HS-5 (cell line): ENCODE measurements around the gene SQSTM1.

Source experiments
- DNase-seq: peaks from one replicate; pipeline ENCODE4 v3.0.0-alpha.2; 2012; ENCODE audit warnings: low read depth

SQSTM1 gene

GRCh38 chr5:179795049-179795862 is 25.4 kb upstream of the SQSTM1 start:
- DNase-seq: no peak

GRCh38 chr5:179795863-179796833 is 24.6 kb upstream of the SQSTM1 start:
- DNase-seq: no peak

- DNase-seq: no peak
Observed at GRCh38 chr5:179796877-179797608, 23.7 kb upstream of the SQSTM1 start.

GRCh38 chr5:179797741-179798140 is 23.0 kb upstream of the SQSTM1 start:
- DNase-seq: no peak

GRCh38 chr5:179798144-179798770 is 22.4 kb upstream of the SQSTM1 start:
- DNase-seq: no peak

- no peak for DNase-seq
Observed at GRCh38 chr5:179798771-179799643, 21.7 kb upstream of the SQSTM1 start.

GRCh38 chr5:179799644-179799973 is 21.1 kb upstream of the SQSTM1 start:
- DNase-seq: no peak

- no peak for DNase-seq
Observed at GRCh38 chr5:179800071-179800695, 20.5 kb upstream of the SQSTM1 start.

GRCh38 chr5:179800696-179801201 is 20.0 kb upstream of the SQSTM1 start:
- no peak for DNase-seq

GRCh38 chr5:179801304-179802206 is 19.1 kb upstream of the SQSTM1 start:
- DNase-seq: no peak

GRCh38 chr5:179802207-179802883 is 18.4 kb upstream of the SQSTM1 start:
- no peak for DNase-seq

- DNase-seq: no peak
Observed at GRCh38 chr5:179802950-179803562, 17.6 kb upstream of the SQSTM1 start.

GRCh38 chr5:179803651-179804554 is 16.8 kb upstream of the SQSTM1 start:
- no peak for DNase-seq

GRCh38 chr5:179804555-179804947 is 16.2 kb upstream of the SQSTM1 start:
- no peak for DNase-seq

GRCh38 chr5:179805070-179805528 is 15.6 kb upstream of the SQSTM1 start:
- no peak for DNase-seq

- DNase-seq: no peak
Observed at GRCh38 chr5:179805529-179806249, 15.0 kb upstream of the SQSTM1 start.
